IMR-90 (cell line): ENCODE data around the gene AMER2. TPM values are rescaled to one million over a fixed set of nuclear protein-coding genes. Genes with fewer than 3 reads are reported as not detected.

Experiments
- ATAC-seq: fragments of 200-7000 bp; cut with Tn5 transposase; 2 replicates; pipeline ENCODE4 v1.9.1; 2020; ENCODE audit warnings: low read depth, mild to moderate bottlenecking, moderate library complexity
- BruUV-seq: library from RNA; stranded (reverse); fragments of 400-500 nt; replicated peaks from 2 replicates; lab custom pipeline; 2021; lab: Mats Ljungman, UMichigan
- CTCF ChIA-PET: fragments of 300-600 bp; formaldehyde crosslinking; extraction: SDS; loops from one replicate; lab custom pipeline; 2021; ENCODE audit warnings: antibody characterized with exemption; lab: Yijun Ruan, JAX
- POLR2A ChIA-PET: fragments of 300-600 bp; sonication (Branson Sonifier 250); formaldehyde crosslinking; loops from one replicate; lab custom pipeline; 2022; ENCODE audit warnings: antibody characterized with exemption; ENCODE audit not compliant: unreplicated experiment; lab: Charles Lee
- DNase-seq: peaks from one replicate; pipeline ENCODE4 v3.0.0; 2013
- H2AFZ ChIP-seq: replicated peaks from 2 replicates; pipeline ENCODE3; 2013; ENCODE audit warnings: low read length, mild to moderate bottlenecking; ENCODE audit not compliant: poor library complexity
- H2AK5ac ChIP-seq: 2 replicates; pipeline ENCODE4 v1.6.1; 2013; ENCODE audit warnings: low read depth, low read length, inconsistent platforms
- H2AK9ac ChIP-seq: replicated peaks from 2 replicates; pipeline ENCODE3; 2013; ENCODE audit warnings: mild to moderate bottlenecking, low read depth, low read length, moderate library complexity; ENCODE audit not compliant: poor library complexity
- H2BK120ac ChIP-seq: 2 replicates; pipeline ENCODE4 v1.6.1; 2013; ENCODE audit warnings: low read depth, low read length, inconsistent platforms
- H2BK15ac ChIP-seq: 3 replicates; pipeline ENCODE4 v1.6.1; 2013; ENCODE audit warnings: low read depth, low read length, inconsistent platforms
- H2BK20ac ChIP-seq: 2 replicates; pipeline ENCODE4 v1.6.1; 2013; ENCODE audit warnings: low read depth, mild to moderate bottlenecking, inconsistent platforms, low read length, moderate library complexity
- H2BK5ac ChIP-seq: 2 replicates; pipeline ENCODE4 v1.6.1; 2013; ENCODE audit warnings: mild to moderate bottlenecking, low read depth, low read length, inconsistent platforms; ENCODE audit not compliant: poor library complexity, severe bottlenecking
- H3K14ac ChIP-seq: replicated peaks from 2 replicates; pipeline ENCODE4 v1.6.1; 2013; ENCODE audit warnings: low read depth, low read length, inconsistent platforms
- H3K18ac ChIP-seq: 2 replicates; pipeline ENCODE4 v1.6.1; 2013; ENCODE audit warnings: low read depth, low read length, control low read depth
- H3K23ac ChIP-seq: 2 replicates; pipeline ENCODE4 v1.6.1; 2013; ENCODE audit warnings: low read depth, low read length, inconsistent platforms
- H3K27ac ChIP-seq: 2 replicates; pipeline ENCODE4 v1.5.1; 2013; ENCODE audit warnings: mild to moderate bottlenecking, control low read depth, low read length; ENCODE audit not compliant: insufficient read depth
- H3K27me3 ChIP-seq: 2 replicates; pipeline ENCODE4 v1.6.1; 2013; ENCODE audit warnings: low read length; ENCODE audit not compliant: control insufficient read depth, insufficient read depth
- H3K36me3 ChIP-seq: 2 replicates; pipeline ENCODE4 v1.6.1; 2013; ENCODE audit warnings: low read length, mixed read lengths; ENCODE audit not compliant: control insufficient read depth, insufficient read depth
- H3K4ac ChIP-seq: 2 replicates; pipeline ENCODE4 v1.6.1; 2013; ENCODE audit warnings: low read depth, low read length, inconsistent platforms
- H3K4me1 ChIP-seq: 2 replicates; pipeline ENCODE4 v1.6.1; 2013; ENCODE audit warnings: low read length, mixed read lengths; ENCODE audit not compliant: control insufficient read depth, insufficient read depth
- H3K4me2 ChIP-seq: 2 replicates; pipeline ENCODE4 v1.6.1; 2013; ENCODE audit warnings: low read depth, mild to moderate bottlenecking, control low read depth, low read length, moderate library complexity
- H3K4me3 ChIP-seq: 2 replicates; pipeline ENCODE4 v1.5.1; 2013; ENCODE audit warnings: low read depth, mild to moderate bottlenecking, control low read depth, low read length, moderate library complexity; ENCODE audit not compliant: insufficient read depth
- H3K56ac ChIP-seq: 2 replicates; pipeline ENCODE4 v1.6.1; 2013; ENCODE audit warnings: low read length, inconsistent platforms; ENCODE audit not compliant: insufficient read depth; ENCODE audit errors: extremely low read depth
- H3K79me1 ChIP-seq, 2 experiments: 2 replicates each; pipeline ENCODE4 v1.6.1; 2013; ENCODE audit warnings: low read length in 2 of 2, inconsistent platforms in 1 of 2, low read depth in 1 of 2
- H3K9ac ChIP-seq: 2 replicates; pipeline ENCODE4 v1.6.1; 2013; ENCODE audit warnings: low read depth, low read length, control low read depth
- H3K9me1 ChIP-seq: 2 replicates; pipeline ENCODE4 v1.6.1; 2013; ENCODE audit warnings: low read length, inconsistent platforms; ENCODE audit not compliant: insufficient read depth
- H3K9me3 ChIP-seq: 2 replicates; pipeline ENCODE4 v1.6.1; 2013; ENCODE audit warnings: low read length; ENCODE audit not compliant: control insufficient read depth, insufficient read depth
- H4K20me1 ChIP-seq: 2 replicates; pipeline ENCODE4 v1.6.1; 2013; ENCODE audit warnings: low read length, inconsistent platforms; ENCODE audit not compliant: insufficient read depth
- H4K5ac ChIP-seq: 2 replicates; pipeline ENCODE4 v1.6.1; 2013; ENCODE audit warnings: mild to moderate bottlenecking, low read depth, low read length, control low read depth
- H4K8ac ChIP-seq, 2 experiments: 2 replicates each; pipeline ENCODE4 v1.6.1; 2013; ENCODE audit warnings: low read depth in 2 of 2, low read length in 2 of 2, control low read depth in 1 of 2, inconsistent platforms in 1 of 2
- H4K91ac ChIP-seq: 2 replicates; pipeline ENCODE4 v1.6.1; 2013; ENCODE audit warnings: low read depth, low read length, inconsistent platforms; ENCODE audit not compliant: insufficient read depth
- MAFK ChIP-seq: IDR thresholded peaks from 2 replicates; pipeline ENCODE4 v1.6.1; 2012; ENCODE audit warnings: low read depth, low read length, improper control_type of control experiment
- WGBS, 2 experiments: methylation state at CpG; one replicate each; pipeline versions ENCODE4 v1.1.5 to v1.1.7; 2013; ENCODE audit warnings: missing lambda C conversion rate in 2 of 2; ENCODE audit not compliant: insufficient read length in 1 of 2; ENCODE audit errors: extremely low coverage in 2 of 2; 5-methylcytosine and 5-hydroxymethylcytosine counted together
- dilution Hi-C: fragments of 300-500 bp; cut with HindIII; formaldehyde crosslinking; loops from one replicate; pipeline ENCODE4 v1.14.3; 2018; ENCODE audit warnings: low sequenced_read_pairs; ENCODE audit not compliant: unreplicated experiment
- in situ Hi-C: fragments of 300-500 bp; cut with MboI; formaldehyde crosslinking; loops from 3 replicates; pipeline ENCODE4 v1.14.3; 2019; ENCODE audit warnings: low sequenced_read_pairs, inconsistent platforms, mixed read lengths
- intact Hi-C: fragments of 100-400 bp; cut with micrococcal nuclease; formaldehyde crosslinking; loops from 2 replicates; pipeline ENCODE4 v1.10.0; 2022
- polyA plus RNA-seq, 3 experiments: library from polyadenylated mRNA; depleted of rRNA; stranded (reverse); fragments of >200 nt; gene quantifications; 2 replicates each; pipeline ENCODE4 v1.2.3, GENCODE V29; 2012; ENCODE audit warnings: low replicate concordance in 1 of 3
- total RNA-seq: library from RNA; depleted of rRNA; stranded (reverse); fragments of >200 nt; gene quantifications from 2 replicates; pipeline ENCODE4 v1.2.3, GENCODE V29; 2012
- TF ChIP-seq, protein P1 (sequence below): conservative IDR thresholded peaks from 2 replicates; pipeline ENCODE4 v1.5.1; 2012; ENCODE audit warnings: mild to moderate bottlenecking, low read depth, low read length, improper control_type of control experiment

AMER2 gene
- total and polyA plus RNA-seq, 2 of the 4 experiments (the other 2 are of a cell fraction): not detected

- CTCF ChIA-PET: no interaction called here
- in situ Hi-C loops (no loop called here), dilution Hi-C loops (no loop called here), intact Hi-C loops (no loop called here)
- no peaks in the 10 kb centered on the region for H3K4me1 ChIP-seq
- no peak overlapping the region for H4K8ac ChIP-seq
- no peak overlapping the region for H3K27ac ChIP-seq
- H3K27me3 ChIP-seq: peaks cover 26% of the 10 kb centered on the region
- POLR2A ChIA-PET: no interaction called here
- no peak overlapping the region for H2AFZ ChIP-seq
- H3K4me2 ChIP-seq: no peak overlapping the region
- ATAC-seq (no peak), DNase-seq (no peak)
- H4K20me1 ChIP-seq: no peaks in the 10 kb centered on the region
- TF ChIP-seq, protein P1, sequence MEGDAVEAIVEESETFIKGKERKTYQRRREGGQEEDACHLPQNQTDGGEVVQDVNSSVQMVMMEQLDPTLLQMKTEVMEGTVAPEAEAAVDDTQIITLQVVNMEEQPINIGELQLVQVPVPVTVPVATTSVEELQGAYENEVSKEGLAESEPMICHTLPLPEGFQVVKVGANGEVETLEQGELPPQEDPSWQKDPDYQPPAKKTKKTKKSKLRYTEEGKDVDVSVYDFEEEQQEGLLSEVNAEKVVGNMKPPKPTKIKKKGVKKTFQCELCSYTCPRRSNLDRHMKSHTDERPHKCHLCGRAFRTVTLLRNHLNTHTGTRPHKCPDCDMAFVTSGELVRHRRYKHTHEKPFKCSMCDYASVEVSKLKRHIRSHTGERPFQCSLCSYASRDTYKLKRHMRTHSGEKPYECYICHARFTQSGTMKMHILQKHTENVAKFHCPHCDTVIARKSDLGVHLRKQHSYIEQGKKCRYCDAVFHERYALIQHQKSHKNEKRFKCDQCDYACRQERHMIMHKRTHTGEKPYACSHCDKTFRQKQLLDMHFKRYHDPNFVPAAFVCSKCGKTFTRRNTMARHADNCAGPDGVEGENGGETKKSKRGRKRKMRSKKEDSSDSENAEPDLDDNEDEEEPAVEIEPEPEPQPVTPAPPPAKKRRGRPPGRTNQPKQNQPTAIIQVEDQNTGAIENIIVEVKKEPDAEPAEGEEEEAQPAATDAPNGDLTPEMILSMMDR: no peak
- TF ChIP-seq MAFK: no peak
- H2AK5ac ChIP-seq: no peak overlapping the region
- no peak overlapping the region for H3K14ac ChIP-seq
- no peak overlapping the region for H2BK15ac ChIP-seq
- H2AK9ac ChIP-seq: no peak overlapping the region
- no peak overlapping the region for H2BK120ac ChIP-seq
- H2BK20ac ChIP-seq: no peak overlapping the region
- H3K9ac ChIP-seq: no peak overlapping the region
- H3K23ac ChIP-seq: no peak overlapping the region
- no peak overlapping the region for H3K18ac ChIP-seq
- H3K4me3 ChIP-seq: no peak overlapping the region
- no CpG with 5 or more reads among the region's 3 CpGs for WGBS, 2 experiments
- BruUV-seq: no TSS peak
- H3K9me3 ChIP-seq: no peaks in the 10 kb centered on the region; the same call in 1 of the 2 replicates
- H4K91ac ChIP-seq: no peak overlapping the region
- H3K36me3 ChIP-seq: no peaks in the 10 kb centered on the region
- no peak overlapping the region for H4K5ac ChIP-seq
- no peaks in the 10 kb centered on the region for H3K9me1 ChIP-seq
- H3K56ac ChIP-seq: no peak overlapping the region
- H2BK5ac ChIP-seq: no peak overlapping the region
- no peak overlapping the region for H3K4ac ChIP-seq
- H3K79me1 ChIP-seq: no peaks in the 10 kb centered on the region
Observed at GRCh38 chr13:25166306-25166705, 5.8 kb downstream of the AMER2 start.
